Cardiac muscle cell (in vitro differentiated cells and primary cell): Measurements from ENCODE around the gene CD247. TPM values are rescaled to one million over a fixed set of nuclear protein-coding genes. Genes with fewer than 3 reads are reported as not detected.

Source experiments
- DNase-seq, 2 donors: peaks; one replicate each; pipeline versions ENCODE4 v3.0.0 to v3.0.0-alpha.2; 2010 to 2017; ENCODE audit warnings: low read depth in 1 of 2, low spot score in 1 of 2
- H3K27ac ChIP-seq: fragments of 200-600 bp; sonication (generic); 2 replicates; pipeline ENCODE4 v1.5.1; 2016
- H3K27me3 ChIP-seq: fragments of 200-600 bp; sonication (generic); 2 replicates; pipeline ENCODE4 v1.6.0; 2016; ENCODE audit warnings: control low read depth
- H3K36me3 ChIP-seq: fragments of 200-600 bp; sonication (generic); 2 replicates; pipeline ENCODE4 v1.5.1; 2016; ENCODE audit warnings: control low read depth
- H3K4me1 ChIP-seq: fragments of 200-600 bp; sonication (generic); 2 replicates; pipeline ENCODE4 v1.8.1; 2017; ENCODE audit warnings: low read depth, mild to moderate bottlenecking, mixed run types
- H3K4me3 ChIP-seq: fragments of 200-600 bp; sonication (generic); 2 replicates; pipeline ENCODE4 v1.5.1; 2016; ENCODE audit warnings: mild to moderate bottlenecking
- H3K9me3 ChIP-seq: fragments of 200-600 bp; sonication (generic); 2 replicates; pipeline ENCODE4 v1.5.1; 2017; ENCODE audit warnings: low read depth, mild to moderate bottlenecking, control low read depth
- CTCF ChIP-seq: IDR thresholded peaks from 2 replicates; pipeline ENCODE4 v1.5.1; 2012; ENCODE audit warnings: low read depth, mild to moderate bottlenecking, low read length
- polyA plus RNA-seq: library from polyadenylated mRNA; unstranded; fragments of >200 nt; fragmentation: Nextera tagmentation; extraction: Ambion mirVana; gene quantifications from 2 replicates; pipeline ENCODE4 v1.2.1, GENCODE V29; 2016
- total RNA-seq: library from RNA; depleted of rRNA; stranded (reverse); fragments of >200 nt; gene quantifications from 2 replicates; pipeline ENCODE4 v1.2.3, GENCODE V29; 2016

CD247 gene
- total and polyA plus RNA-seq, 2 experiments from 2014 or later: 0.80 TPM; not detected in 1

- Histone ChIP-seq H3K9me3 (no peaks in the 10 kb centered on the region), H3K36me3 (no peaks in the 10 kb centered on the region), H3K4me3 (no peak overlapping the region), H3K27me3 (no peaks in the 10 kb centered on the region), H3K4me1 (peaks cover 14% of the 10 kb centered on the region), H3K27ac (no peak overlapping the region)
- no peak for TF ChIP-seq CTCF
- no peak for DNase-seq
Measured at GRCh38 chr1:167456524-167456923, 61.8 kb downstream of the CD247 start.

DNA sequence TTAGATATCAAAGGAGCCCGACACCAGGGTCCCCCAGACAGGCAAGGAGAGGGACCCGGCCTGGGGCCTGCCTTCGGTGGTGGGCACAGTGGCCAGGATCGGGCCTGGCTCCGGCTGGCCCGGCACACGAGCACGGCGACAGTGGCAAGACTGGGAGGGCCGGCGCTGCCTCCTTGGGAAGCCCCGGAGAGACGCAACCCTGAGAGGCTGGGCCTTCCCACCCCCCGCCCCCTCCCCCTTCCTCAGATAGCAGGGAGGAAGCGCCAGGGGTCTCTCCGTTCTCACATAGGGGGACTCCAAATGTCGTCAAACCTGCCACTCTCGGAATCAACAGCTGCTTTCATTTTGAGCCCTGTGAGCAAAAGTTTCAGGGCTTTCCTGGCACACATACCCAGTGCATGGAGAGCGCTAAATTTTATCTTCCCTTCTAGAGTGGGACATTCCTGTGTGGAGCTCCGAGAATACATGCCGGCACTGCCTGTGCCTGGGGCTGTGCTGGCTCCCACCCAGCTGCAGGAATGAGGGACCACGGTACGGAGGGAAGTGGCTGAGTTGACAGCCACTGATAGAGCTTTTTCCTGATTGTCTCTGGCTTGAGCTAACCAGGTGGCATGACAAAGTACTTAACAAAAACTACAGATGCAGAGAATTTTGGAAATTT, 62.4 kb downstream of the CD247 start:
- H3K4me1 ChIP-seq: peaks cover 14% of the 10 kb centered on the region
- H3K27me3 ChIP-seq: no peaks in the 10 kb centered on the region
- TF ChIP-seq CTCF: no peak
- H3K9me3 ChIP-seq: no peaks in the 10 kb centered on the region
- DNase-seq: peak; percentile 24 to 58
- H3K27ac ChIP-seq: peak overlapping the region; percentile 41
- peak overlapping the region; percentile 39 for H3K4me3 ChIP-seq
- no peaks in the 10 kb centered on the region for H3K36me3 ChIP-seq

DNA sequence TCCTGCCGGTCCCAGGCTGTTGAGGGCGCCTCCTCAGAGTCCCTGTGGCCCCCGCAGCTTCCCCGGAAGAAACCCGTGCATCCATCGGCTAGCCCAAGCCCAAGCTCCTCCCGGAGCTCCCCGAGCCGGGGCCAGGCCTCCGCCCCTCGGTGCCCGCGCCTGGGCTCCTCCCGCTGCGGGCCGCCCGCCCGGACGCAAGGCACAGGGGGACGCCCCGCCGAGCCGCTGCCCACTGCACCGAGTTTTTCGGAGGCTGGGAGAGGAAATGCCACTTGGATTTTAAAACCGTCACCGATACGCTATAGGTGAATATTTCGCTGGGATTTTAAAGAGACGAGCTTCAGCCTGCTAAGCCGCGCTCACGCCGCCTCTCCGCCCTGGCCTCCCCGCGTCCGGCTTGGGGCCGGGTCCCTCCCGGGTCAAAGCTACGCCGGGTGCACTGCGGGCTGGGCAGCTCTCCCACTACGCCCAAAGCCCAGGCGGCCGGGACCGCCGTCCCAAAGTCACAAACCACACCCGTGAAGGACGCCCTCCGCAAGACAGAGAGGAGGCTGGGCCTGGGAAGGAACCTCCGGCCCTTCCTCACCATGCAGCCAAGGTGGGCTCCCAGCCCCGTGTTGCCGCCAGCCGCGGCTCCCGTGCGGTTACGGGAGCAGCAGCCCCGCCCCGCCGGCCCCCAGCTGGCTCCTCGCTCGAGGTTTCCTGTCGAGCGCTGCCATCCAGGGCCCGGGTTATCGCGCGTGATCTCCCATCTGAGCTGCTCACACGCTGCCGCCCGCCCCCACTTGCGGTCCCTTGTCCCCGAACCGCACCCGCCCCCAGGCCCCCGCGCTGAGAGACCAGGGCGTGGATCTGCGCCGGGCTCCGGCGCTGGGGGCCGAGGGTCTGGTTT, 63.2 kb downstream of the CD247 start:
- Histone ChIP-seq H3K36me3 (no peaks in the 10 kb centered on the region), H3K4me1 (peaks cover 14% of the 10 kb centered on the region), H3K4me3 (peak overlapping the region; percentile 39), H3K27ac (peak overlapping the region; percentile 41), H3K27me3 (no peaks in the 10 kb centered on the region), H3K9me3 (no peaks in the 10 kb centered on the region)
- DNase-seq: peak; percentile 34 to 61
- TF ChIP-seq CTCF: no peak

- Histone ChIP-seq H3K9me3 (no peaks in the 10 kb centered on the region), H3K27ac (no peak overlapping the region), H3K27me3 (no peaks in the 10 kb centered on the region), H3K4me1 (peaks cover 14% of the 10 kb centered on the region), H3K4me3 (peak overlapping the region; percentile 39), H3K36me3 (no peaks in the 10 kb centered on the region)
- no peak for DNase-seq
- TF ChIP-seq CTCF: no peak
Measured at GRCh38 chr1:167454304-167454893, 63.9 kb downstream of the CD247 start.

- Histone ChIP-seq H3K4me3 (no peak overlapping the region), H3K27ac (no peak overlapping the region), H3K9me3 (no peaks in the 10 kb centered on the region), H3K4me1 (peaks cover 14% of the 10 kb centered on the region), H3K27me3 (no peaks in the 10 kb centered on the region), H3K36me3 (no peaks in the 10 kb centered on the region)
- no peak for DNase-seq
- TF ChIP-seq CTCF: no peak
Measured at GRCh38 chr1:167453123-167453522, 65.2 kb downstream of the CD247 start.
